ENCODE data around the gene KRR1. TPM values are rescaled to one million over a fixed set of nuclear protein-coding genes. Genes with fewer than 3 reads are reported as not detected.

KRR1 gene
- total RNA-seq, 4 donors from 2014 or later: 3.2 to 28.1 (median 11.7) TPM

Other genes with a start within 250 kb of the KRR1 start
- 10 to 100 TPM in 1 of 4 donors, 1 to 10 TPM in 3; 2.0 to 10.3 (median 4.9) TPM for gene CAPS2, start 181.3 kb downstream of the KRR1 start, total RNA-seq
- not detected for gene GLIPR1L1, start 176.9 kb downstream of the KRR1 start, total RNA-seq
- gene GLIPR1L2, start 120.5 kb downstream of the KRR1 start, total RNA-seq: under 1 TPM in 1 of 4 donors, not detected in 3; 0.95 TPM
- 10 to 100 TPM in 1 of 4 donors, 1 to 10 TPM in 3; 3.3 to 10.6 (median 3.6) TPM for gene GLIPR1, start 30.9 kb downstream of the KRR1 start, total RNA-seq